Astrocyte (in vitro differentiated cells and primary cell): Measurements from ENCODE around the gene RPE65. TPM values are rescaled to one million over a fixed set of nuclear protein-coding genes. Genes with fewer than 3 reads are reported as not detected.

Source experiments
- DNase-seq: peaks from one replicate; pipeline ENCODE4 v3.0.0-alpha.2; 2010; ENCODE audit warnings: low read depth
- FAIRE-seq: peaks from 2 replicates; lab custom pipeline; 2011; peaks lifted over from hg19 to GRCh38; lab: Jason Lieb, UNC
- H2AFZ ChIP-seq: 2 replicates; pipeline ENCODE4 v1.6.0; 2012; ENCODE audit warnings: low read depth, low read length, inconsistent platforms
- H3K27ac ChIP-seq: 2 replicates; pipeline ENCODE4 v1.5.1; 2011; ENCODE audit warnings: low read depth, low read length, inconsistent platforms
- H3K27me3 ChIP-seq: 2 replicates; pipeline ENCODE4 v1.6.0; 2011; ENCODE audit warnings: low read length, inconsistent platforms; ENCODE audit not compliant: insufficient read depth
- H3K36me3 ChIP-seq: 2 replicates; pipeline ENCODE4 v1.5.1; 2011; ENCODE audit warnings: low read length, inconsistent platforms; ENCODE audit not compliant: insufficient read depth
- H3K4me1 ChIP-seq: 2 replicates; pipeline ENCODE4 v1.5.1; 2011; ENCODE audit warnings: low read length, inconsistent platforms; ENCODE audit not compliant: insufficient read depth
- H3K4me2 ChIP-seq: 2 replicates; pipeline ENCODE4 v1.6.0; 2012; ENCODE audit warnings: low read length, inconsistent platforms
- H3K4me3 ChIP-seq: 2 replicates; pipeline ENCODE4 v1.5.1; 2011; ENCODE audit warnings: low read depth, mild to moderate bottlenecking, low read length, inconsistent platforms; ENCODE audit not compliant: insufficient read depth
- H3K79me2 ChIP-seq: 2 replicates; pipeline ENCODE4 v1.6.0; 2012; ENCODE audit warnings: mild to moderate bottlenecking, low read length, inconsistent platforms; ENCODE audit not compliant: insufficient read depth
- H3K9ac ChIP-seq: 2 replicates; pipeline ENCODE4 v1.6.0; 2012; ENCODE audit warnings: mild to moderate bottlenecking, low read length, inconsistent platforms
- H3K9me3 ChIP-seq: 2 replicates; pipeline ENCODE4 v1.5.1; 2012; ENCODE audit warnings: low read depth, mild to moderate bottlenecking, low read length, inconsistent platforms; ENCODE audit not compliant: insufficient read depth
- H4K20me1 ChIP-seq: 2 replicates; pipeline ENCODE4 v1.6.0; 2012; ENCODE audit warnings: low read length, inconsistent platforms; ENCODE audit not compliant: insufficient read depth
- H3K27ac Mint-ChIP-seq: one replicate; pipeline ENCODE4 v1.8.0; 2021; ENCODE audit warnings: mild to moderate bottlenecking, mixed read lengths; ENCODE audit not compliant: unreplicated experiment
- H3K27me3 Mint-ChIP-seq: one replicate; pipeline ENCODE4 v1.8.0; 2021; ENCODE audit warnings: low read depth, mixed read lengths; ENCODE audit not compliant: unreplicated experiment
- H3K36me3 Mint-ChIP-seq: one replicate; pipeline ENCODE4 v1.8.0; 2021; ENCODE audit warnings: low read depth, mixed read lengths; ENCODE audit not compliant: unreplicated experiment
- H3K4me1 Mint-ChIP-seq: one replicate; pipeline ENCODE4 v1.8.0; 2021; ENCODE audit warnings: low read depth, mixed read lengths; ENCODE audit not compliant: unreplicated experiment
- H3K4me3 Mint-ChIP-seq: one replicate; pipeline ENCODE4 v1.8.0; 2021; ENCODE audit warnings: mild to moderate bottlenecking, moderate library complexity, mixed read lengths; ENCODE audit not compliant: unreplicated experiment
- H3K9me3 Mint-ChIP-seq: one replicate; pipeline ENCODE4 v1.8.0; 2021; ENCODE audit warnings: mild to moderate bottlenecking, mixed read lengths; ENCODE audit not compliant: unreplicated experiment
- CTCF ChIP-seq: IDR thresholded peaks from 2 replicates; pipeline ENCODE4 v1.5.1; 2011; ENCODE audit warnings: low read depth, mild to moderate bottlenecking, inconsistent platforms, low read length, moderate library complexity; ENCODE audit not compliant: insufficient read depth
- EZH2 ChIP-seq: IDR thresholded peaks from 2 replicates; pipeline ENCODE4 v1.6.1; 2012; ENCODE audit warnings: mild to moderate bottlenecking, low read length, inconsistent platforms; ENCODE audit not compliant: insufficient read depth
- total RNA-seq: library from RNA; stranded (reverse); gene quantifications from 2 replicates; pipeline ENCODE4 v1.2.1, GENCODE V29; 2021

RPE65 gene
- total RNA-seq, 1 donor from 2014 or later = 0.27 TPM

GRCh38 chr1:68431076-68431475 is 18.7 kb downstream of the RPE65 start:
- H3K27ac Mint-ChIP-seq = no peak overlapping the region
- H3K27ac ChIP-seq = no peak overlapping the region
- H3K36me3 Mint-ChIP-seq = no peaks in the 10 kb centered on the region
- no peaks in the 10 kb centered on the region for H3K4me1 ChIP-seq
- no peaks in the 10 kb centered on the region for H3K9me3 Mint-ChIP-seq
- FAIRE-seq (no peak), DNase-seq (no peak)
- TF ChIP-seq CTCF (no peak), EZH2 (no peak)
- H3K4me3 ChIP-seq = no peak overlapping the region
- H3K79me2 ChIP-seq = no peaks in the 10 kb centered on the region
- H4K20me1 ChIP-seq = no peaks in the 10 kb centered on the region
- no peak overlapping the region for H3K9ac ChIP-seq
- H2AFZ ChIP-seq = no peak overlapping the region
- no peaks in the 10 kb centered on the region for H3K27me3 Mint-ChIP-seq
- H3K9me3 ChIP-seq = no peaks in the 10 kb centered on the region
- H3K36me3 ChIP-seq = no peaks in the 10 kb centered on the region
- H3K27me3 ChIP-seq = no peaks in the 10 kb centered on the region
- no peak overlapping the region for H3K4me2 ChIP-seq
- no peaks in the 10 kb centered on the region for H3K4me1 Mint-ChIP-seq
- H3K4me3 Mint-ChIP-seq = no peak overlapping the region

GRCh38 chr1:68429233-68429808 is 20.4 kb downstream of the RPE65 start:
- H3K27me3 Mint-ChIP-seq = no peaks in the 10 kb centered on the region
- no peak for FAIRE-seq
- H3K27ac Mint-ChIP-seq = no peak overlapping the region
- no peaks in the 10 kb centered on the region for H3K4me1 Mint-ChIP-seq
- TF ChIP-seq CTCF (no peak), EZH2 (no peak)
- no peak overlapping the region for H3K4me3 Mint-ChIP-seq
- Histone ChIP-seq H3K4me3 (no peak overlapping the region), H3K27me3 (no peaks in the 10 kb centered on the region), H3K9ac (no peak overlapping the region), H2AFZ (no peak overlapping the region), H3K4me2 (no peak overlapping the region), H3K9me3 (no peaks in the 10 kb centered on the region), H4K20me1 (no peaks in the 10 kb centered on the region), H3K4me1 (no peaks in the 10 kb centered on the region), H3K36me3 (no peaks in the 10 kb centered on the region), H3K27ac (no peak overlapping the region), H3K79me2 (no peaks in the 10 kb centered on the region)
- DNase-seq = no peak
- H3K36me3 Mint-ChIP-seq = no peaks in the 10 kb centered on the region
- H3K9me3 Mint-ChIP-seq = no peaks in the 10 kb centered on the region

GRCh38 chr1:68426594-68426993 is 23.2 kb downstream of the RPE65 start:
- Histone ChIP-seq H3K9me3 (no peaks in the 10 kb centered on the region), H3K79me2 (no peaks in the 10 kb centered on the region), H3K27me3 (no peaks in the 10 kb centered on the region), H3K4me2 (no peak overlapping the region), H3K4me3 (no peak overlapping the region), H2AFZ (no peak overlapping the region), H3K4me1 (no peaks in the 10 kb centered on the region), H3K27ac (no peak overlapping the region), H3K9ac (no peak overlapping the region), H4K20me1 (no peaks in the 10 kb centered on the region), H3K36me3 (no peaks in the 10 kb centered on the region)
- H3K36me3 Mint-ChIP-seq = no peaks in the 10 kb centered on the region
- FAIRE-seq = no peak
- no peaks in the 10 kb centered on the region for H3K9me3 Mint-ChIP-seq
- no peaks in the 10 kb centered on the region for H3K4me1 Mint-ChIP-seq
- DNase-seq = no peak
- no peaks in the 10 kb centered on the region for H3K27me3 Mint-ChIP-seq
- TF ChIP-seq EZH2 (no peak), CTCF (no peak)
- H3K27ac Mint-ChIP-seq = no peak overlapping the region
- H3K4me3 Mint-ChIP-seq = no peak overlapping the region
